ENCODE results near the gene PTPRG. TPM values are rescaled to one million over a fixed set of nuclear protein-coding genes. Genes with fewer than 3 reads are reported as not detected.

The PTPRG gene
- total and polyA plus RNA-seq, 7 donors: 0.69 to 76.3 (median 62.7) TPM

- TF ChIP-seq EP300 (IDR thresholded peaks at IDR 0.05): no peak
- no peak for TF ChIP-seq POLR2AphosphoS5 (IDR thresholded peaks at IDR 0.05)
- TF ChIP-seq, protein P1, sequence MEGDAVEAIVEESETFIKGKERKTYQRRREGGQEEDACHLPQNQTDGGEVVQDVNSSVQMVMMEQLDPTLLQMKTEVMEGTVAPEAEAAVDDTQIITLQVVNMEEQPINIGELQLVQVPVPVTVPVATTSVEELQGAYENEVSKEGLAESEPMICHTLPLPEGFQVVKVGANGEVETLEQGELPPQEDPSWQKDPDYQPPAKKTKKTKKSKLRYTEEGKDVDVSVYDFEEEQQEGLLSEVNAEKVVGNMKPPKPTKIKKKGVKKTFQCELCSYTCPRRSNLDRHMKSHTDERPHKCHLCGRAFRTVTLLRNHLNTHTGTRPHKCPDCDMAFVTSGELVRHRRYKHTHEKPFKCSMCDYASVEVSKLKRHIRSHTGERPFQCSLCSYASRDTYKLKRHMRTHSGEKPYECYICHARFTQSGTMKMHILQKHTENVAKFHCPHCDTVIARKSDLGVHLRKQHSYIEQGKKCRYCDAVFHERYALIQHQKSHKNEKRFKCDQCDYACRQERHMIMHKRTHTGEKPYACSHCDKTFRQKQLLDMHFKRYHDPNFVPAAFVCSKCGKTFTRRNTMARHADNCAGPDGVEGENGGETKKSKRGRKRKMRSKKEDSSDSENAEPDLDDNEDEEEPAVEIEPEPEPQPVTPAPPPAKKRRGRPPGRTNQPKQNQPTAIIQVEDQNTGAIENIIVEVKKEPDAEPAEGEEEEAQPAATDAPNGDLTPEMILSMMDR (IDR thresholded peaks at IDR 0.05): no peak
- no peak for TF ChIP-seq POLR2A (IDR thresholded peaks at IDR 0.05)
- no peak overlapping the region for H3K27ac ChIP-seq
- H3K27me3 ChIP-seq: no peaks in the 10 kb centered on the region
- no peak overlapping the region for H3K4me3 ChIP-seq
- H3K36me3 ChIP-seq: peaks cover 0 to 10% (median 0%) of the 10 kb centered on the region in 4 donors
- peaks cover 0 to 16% (median 5%) of the 10 kb centered on the region in 4 donors for H3K4me1 ChIP-seq
- no peak for DNase-seq
- no peaks in the 10 kb centered on the region for H3K9me3 ChIP-seq
- intact Hi-C loops (cut with DNase I): no loop called here
- 78 to 81% methylated on average over 5 of the region's 5 CpGs for WGBS, 2 donors
Observed at GRCh38 chr3:62210011-62210410, 648.6 kb downstream of the PTPRG start.

DNA sequence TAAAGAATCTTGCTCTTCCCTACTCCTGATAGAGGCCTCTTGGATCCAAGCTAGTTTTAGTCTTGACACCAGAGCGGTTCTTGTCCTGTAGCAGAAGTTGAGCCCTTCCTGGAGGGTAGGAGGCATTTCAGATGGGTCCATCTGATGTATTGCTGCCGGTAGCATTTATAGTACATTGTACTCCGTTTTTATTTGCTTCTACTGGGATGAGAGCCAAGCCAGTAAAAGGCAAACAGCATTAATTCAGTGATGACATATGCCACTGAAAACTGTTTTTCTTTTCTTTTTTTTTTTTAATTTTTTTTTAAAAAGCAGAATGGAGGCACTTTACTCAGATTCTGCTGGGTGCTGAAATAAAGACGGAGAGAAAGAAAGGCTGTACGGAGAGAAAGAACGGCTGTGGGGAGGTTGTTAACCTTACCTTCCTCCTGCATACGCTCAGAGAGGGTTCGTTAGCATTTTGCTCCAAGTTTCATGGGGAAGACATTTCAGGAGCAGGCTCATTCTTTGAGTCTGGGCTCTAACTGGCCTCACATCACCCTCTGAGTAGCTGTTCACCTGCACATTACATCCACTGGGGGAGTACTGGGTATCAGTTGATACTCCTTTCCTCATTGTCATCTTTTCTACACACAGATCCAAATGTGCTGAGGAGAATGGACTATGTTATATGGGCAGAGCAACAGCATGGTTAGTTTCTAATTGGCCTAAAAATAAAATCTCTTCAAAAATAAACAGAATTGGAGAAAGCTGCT lies 650.5 kb downstream of the PTPRG start:
- H3K4me3 ChIP-seq: no peak overlapping the region
- H3K9me3 ChIP-seq: no peaks in the 10 kb centered on the region
- no peaks in the 10 kb centered on the region for H3K36me3 ChIP-seq
- DNase-seq: no peak
- H3K27ac ChIP-seq: peak overlapping the region in 2 of 4 donors; percentile 20 to 35
- intact Hi-C loops (cut with DNase I): no loop called here
- H3K4me1 ChIP-seq: peaks cover 0 to 16% (median 5%) of the 10 kb centered on the region in 4 donors
- no peaks in the 10 kb centered on the region for H3K27me3 ChIP-seq
- no peak for TF ChIP-seq POLR2A (IDR thresholded peaks at IDR 0.05)
- TF ChIP-seq, protein P1 (IDR thresholded peaks at IDR 0.05): peak; percentile 22 to 55 (median 38)
- TF ChIP-seq EP300 (IDR thresholded peaks at IDR 0.05): no peak
- peak in 2 of 4 donors; percentile 18 to 46 for TF ChIP-seq POLR2AphosphoS5 (IDR thresholded peaks at IDR 0.05)
- WGBS, 2 donors: 19 to 63% methylated on average over 8 of the region's 8 CpGs

GRCh38 chr3:62214850-62215249 lies 653.5 kb downstream of the PTPRG start:
- DNase-seq: no peak
- H3K4me1 ChIP-seq: peaks cover 0 to 16% (median 5%) of the 10 kb centered on the region in 4 donors
- no peak overlapping the region for H3K4me3 ChIP-seq
- H3K36me3 ChIP-seq: peaks cover 0 to 16% (median 0%) of the 10 kb centered on the region in 4 donors
- 76 to 93% methylated on average over 4 of the region's 4 CpGs for WGBS, 2 donors
- H3K27ac ChIP-seq: no peak overlapping the region
- TF ChIP-seq POLR2A (IDR thresholded peaks at IDR 0.05): no peak
- no peak for TF ChIP-seq POLR2AphosphoS5 (IDR thresholded peaks at IDR 0.05)
- TF ChIP-seq, protein P1 (IDR thresholded peaks at IDR 0.05): no peak
- no peak for TF ChIP-seq EP300 (IDR thresholded peaks at IDR 0.05)
- H3K9me3 ChIP-seq: no peaks in the 10 kb centered on the region
- H3K27me3 ChIP-seq: no peaks in the 10 kb centered on the region
- intact Hi-C loops (cut with DNase I): no loop called here

GRCh38 chr3:62220616-62221015 lies 659.2 kb downstream of the PTPRG start:
- Histone ChIP-seq H3K27ac (no peak overlapping the region), H3K4me1 (peaks cover 0 to 11% (median 4%) of the 10 kb centered on the region in 4 donors), H3K27me3 (no peaks in the 10 kb centered on the region), H3K36me3 (peaks cover 0 to 43% (median 0%) of the 10 kb centered on the region in 4 donors), H3K4me3 (no peak overlapping the region), H3K9me3 (no peaks in the 10 kb centered on the region)
- TF ChIP-seq POLR2A (IDR thresholded peaks at IDR 0.05) (no peak), POLR2AphosphoS5 (IDR thresholded peaks at IDR 0.05) (no peak), EP300 (IDR thresholded peaks at IDR 0.05) (no peak)
- TF ChIP-seq, protein P1 (IDR thresholded peaks at IDR 0.05): no peak
- DNase-seq: no peak
- intact Hi-C loops (cut with DNase I): no loop called here
